Measurements from ENCODE around the gene ACO1.

Gene ACO1

GRCh38 chr9:32382565-32383320 is 1.7 kb upstream of the ACO1 start:
- DNase-seq (ENCODE audit: low read depth), result no peak

GRCh38 chr9:32384002-32384363 is 460 bp upstream of the ACO1 start:
- DNase-seq (ENCODE audit: low read depth), result no peak

GRCh38 chr9:32385152-32385884 is 875 bp downstream of the ACO1 start:
- DNase-seq (ENCODE audit: low read depth), result peak; percentile 47

- DNase-seq (ENCODE audit: low read depth), result no peak
Measured at GRCh38 chr9:32385885-32386283, 1.4 kb downstream of the ACO1 start.

GRCh38 chr9:32387256-32387655 is 2.8 kb downstream of the ACO1 start:
- DNase-seq (ENCODE audit: low read depth), result no peak

- no peak for DNase-seq (ENCODE audit: low read depth)
Measured at GRCh38 chr9:32389365-32389764, 4.9 kb downstream of the ACO1 start.

GRCh38 chr9:32393911-32394310 is 9.5 kb downstream of the ACO1 start:
- DNase-seq (ENCODE audit: low read depth), result no peak

GRCh38 chr9:32394381-32395049 is 10.1 kb downstream of the ACO1 start:
- peak; percentile 46 for DNase-seq (ENCODE audit: low read depth)

- DNase-seq (ENCODE audit: low read depth), result peak; percentile 98
Measured at GRCh38 chr9:32395510-32396216, 11.2 kb downstream of the ACO1 start.

- peak; percentile 92 for DNase-seq (ENCODE audit: low read depth)
Measured at GRCh38 chr9:32398207-32398606, 13.8 kb downstream of the ACO1 start.

- peak; percentile 31 for DNase-seq (ENCODE audit: low read depth)
Measured at GRCh38 chr9:32399110-32399815, 14.8 kb downstream of the ACO1 start.

GRCh38 chr9:32401488-32401887 is 17.0 kb downstream of the ACO1 start:
- DNase-seq (ENCODE audit: low read depth), result no peak

GRCh38 chr9:32403567-32404260 is 19.3 kb downstream of the ACO1 start:
- DNase-seq (ENCODE audit: low read depth), result no peak

GRCh38 chr9:32404402-32404801 is 20.0 kb downstream of the ACO1 start:
- no peak for DNase-seq (ENCODE audit: low read depth)

- no peak for DNase-seq (ENCODE audit: low read depth)
Measured at GRCh38 chr9:32404856-32405255, 20.4 kb downstream of the ACO1 start.

- no peak for DNase-seq (ENCODE audit: low read depth)
Measured at GRCh38 chr9:32405506-32405905, 21.1 kb downstream of the ACO1 start.

GRCh38 chr9:32406046-32406445 is 21.6 kb downstream of the ACO1 start:
- no peak for DNase-seq (ENCODE audit: low read depth)

GRCh38 chr9:32411753-32412152 is 27.3 kb downstream of the ACO1 start:
- DNase-seq (ENCODE audit: low read depth), result no peak

- no peak for DNase-seq (ENCODE audit: low read depth)
Measured at GRCh38 chr9:32412440-32412839, 28.0 kb downstream of the ACO1 start.

- DNase-seq (ENCODE audit: low read depth), result peak; percentile 78
Measured at GRCh38 chr9:32413424-32413823, 29.0 kb downstream of the ACO1 start.

- DNase-seq (ENCODE audit: low read depth), result no peak
Measured at GRCh38 chr9:32414856-32415255, 30.4 kb downstream of the ACO1 start.
